ENCODE measurements around the gene JUND.

- TF ChIP-seq POLR2AphosphoS5 (IDR thresholded peaks at IDR 0.05; ENCODE audit: low read depth, low read length) (no peak), POLR2A (IDR thresholded peaks at IDR 0.05; ENCODE audit: low read depth, low read length) (no peak)
Observed at GRCh38 chr19:18293642-18294466, 12.4 kb upstream of the JUND start.

Measured in GM12892 (cell line).